D721Med (cell line): Measurements from ENCODE around the gene THNSL1.

Experiments used
- DNase-seq: peaks from one replicate; pipeline ENCODE4 v3.0.0; 2011; ENCODE audit warnings: low spot score; ENCODE audit not compliant: insufficient read length
- FAIRE-seq: peaks from 2 replicates; lab custom pipeline; 2011; peaks lifted over from hg19 to GRCh38; lab: Jason Lieb, UNC
- TF ChIP-seq, protein P1 (sequence below): IDR thresholded peaks from 2 replicates; pipeline ENCODE4 v1.5.1; 2012; ENCODE audit warnings: mild to moderate bottlenecking, control low read depth; ENCODE audit not compliant: insufficient read depth; ENCODE audit errors: missing control alignments

THNSL1 gene

DNA sequence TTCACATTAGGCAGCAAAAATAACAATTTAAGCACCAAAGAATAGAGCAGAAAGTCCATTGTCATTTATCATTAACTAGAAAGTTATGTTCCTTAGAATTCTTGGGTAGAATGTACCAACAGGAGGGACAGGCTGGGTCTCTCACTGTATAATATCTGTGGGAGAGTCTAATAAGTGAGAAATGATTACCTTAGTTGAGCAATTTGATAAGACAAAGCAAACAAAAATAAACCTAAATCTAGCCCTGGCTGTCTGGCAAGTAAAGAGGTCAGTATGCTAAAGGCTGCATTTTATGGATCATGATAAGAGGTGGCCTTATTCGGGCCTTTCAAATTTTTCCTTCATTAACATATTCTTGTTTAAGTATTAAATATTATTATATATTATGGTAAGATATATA lies 35.6 kb downstream of the THNSL1 start:
- DNase-seq = no peak
- TF ChIP-seq, protein P1, sequence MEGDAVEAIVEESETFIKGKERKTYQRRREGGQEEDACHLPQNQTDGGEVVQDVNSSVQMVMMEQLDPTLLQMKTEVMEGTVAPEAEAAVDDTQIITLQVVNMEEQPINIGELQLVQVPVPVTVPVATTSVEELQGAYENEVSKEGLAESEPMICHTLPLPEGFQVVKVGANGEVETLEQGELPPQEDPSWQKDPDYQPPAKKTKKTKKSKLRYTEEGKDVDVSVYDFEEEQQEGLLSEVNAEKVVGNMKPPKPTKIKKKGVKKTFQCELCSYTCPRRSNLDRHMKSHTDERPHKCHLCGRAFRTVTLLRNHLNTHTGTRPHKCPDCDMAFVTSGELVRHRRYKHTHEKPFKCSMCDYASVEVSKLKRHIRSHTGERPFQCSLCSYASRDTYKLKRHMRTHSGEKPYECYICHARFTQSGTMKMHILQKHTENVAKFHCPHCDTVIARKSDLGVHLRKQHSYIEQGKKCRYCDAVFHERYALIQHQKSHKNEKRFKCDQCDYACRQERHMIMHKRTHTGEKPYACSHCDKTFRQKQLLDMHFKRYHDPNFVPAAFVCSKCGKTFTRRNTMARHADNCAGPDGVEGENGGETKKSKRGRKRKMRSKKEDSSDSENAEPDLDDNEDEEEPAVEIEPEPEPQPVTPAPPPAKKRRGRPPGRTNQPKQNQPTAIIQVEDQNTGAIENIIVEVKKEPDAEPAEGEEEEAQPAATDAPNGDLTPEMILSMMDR = no peak
- no peak for FAIRE-seq

DNA sequence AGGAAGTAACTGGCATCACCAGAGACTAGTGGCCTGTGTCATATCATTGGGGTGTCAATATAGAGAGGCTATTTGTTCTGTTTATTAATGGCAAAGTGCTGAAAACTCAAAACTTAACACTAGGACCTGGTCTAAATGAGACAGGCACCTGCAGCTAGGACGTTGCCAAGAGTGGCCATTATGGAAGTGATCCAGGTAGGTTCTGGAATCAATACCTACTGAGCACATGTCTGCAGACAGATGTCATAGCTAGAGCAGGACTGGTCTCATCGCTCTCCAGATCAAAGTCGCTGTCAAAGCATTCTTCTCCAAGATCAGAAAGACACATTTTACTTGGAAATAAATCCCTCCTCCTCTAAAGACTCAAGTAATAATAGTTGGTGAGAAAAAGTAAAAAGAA lies 40.3 kb downstream of the THNSL1 start:
- no peak for DNase-seq
- no peak for FAIRE-seq
- TF ChIP-seq, protein P1 = no peak

DNA sequence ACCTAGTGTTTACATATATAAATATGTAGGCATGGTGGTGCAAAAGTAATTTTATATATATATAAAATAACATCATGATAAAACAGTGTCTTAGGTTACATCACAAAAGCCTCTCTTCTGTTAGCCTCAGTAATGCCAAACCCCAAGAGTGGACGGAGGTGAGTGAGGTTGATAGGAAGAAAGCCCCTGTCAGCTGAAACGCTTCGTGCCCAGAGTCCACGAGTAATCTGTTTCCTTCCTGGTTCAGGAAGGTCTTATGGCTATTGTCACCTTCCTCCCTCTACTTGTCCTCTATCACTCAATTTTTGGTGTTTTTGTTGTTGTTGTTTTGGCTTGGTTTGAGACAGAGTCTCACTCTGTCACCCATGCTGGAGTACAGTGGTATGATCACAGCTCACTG lies 41.5 kb downstream of the THNSL1 start:
- FAIRE-seq (no peak), DNase-seq (no peak)
- TF ChIP-seq, protein P1 = no peak

DNA sequence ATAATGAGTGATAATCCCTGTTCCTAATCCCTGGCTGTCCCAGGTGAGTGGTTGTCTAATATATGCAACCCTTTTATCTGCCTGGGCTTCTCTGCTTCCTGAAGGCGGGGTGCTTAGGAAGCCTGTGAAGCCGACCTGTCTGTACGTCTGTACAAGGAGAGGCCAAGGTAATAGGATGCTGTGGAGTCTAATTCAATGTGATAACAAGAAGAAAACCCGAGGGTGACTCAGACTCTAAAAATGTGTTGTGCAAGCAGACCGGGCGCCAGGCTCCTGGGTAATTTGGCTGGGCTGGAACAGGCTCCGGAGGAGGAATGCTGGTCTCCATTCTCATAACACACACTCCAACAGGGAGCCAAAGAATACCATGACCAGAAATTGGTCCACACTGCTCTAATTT lies 43.6 kb downstream of the THNSL1 start:
- FAIRE-seq (no peak), DNase-seq (no peak)

DNA sequence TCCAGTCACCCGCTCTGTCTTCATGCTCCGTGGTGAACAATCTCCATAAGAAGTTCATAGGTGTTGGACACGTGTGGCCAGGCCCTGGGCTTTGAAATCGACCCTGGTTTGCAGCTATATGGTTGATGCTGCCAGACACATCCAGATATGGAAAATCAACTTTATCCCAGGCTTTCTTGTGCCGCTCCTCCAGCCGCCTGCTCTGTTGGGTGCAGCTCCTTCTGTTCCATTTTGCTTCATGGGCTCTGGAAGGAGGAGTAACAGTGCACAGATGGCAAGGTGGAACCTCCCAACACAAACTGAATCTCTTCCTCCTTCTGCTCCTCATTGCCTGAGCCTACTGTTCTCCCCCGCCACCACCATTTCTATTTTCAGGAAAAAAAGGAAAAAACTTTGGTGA lies 44.7 kb downstream of the THNSL1 start:
- FAIRE-seq (no peak), DNase-seq (no peak)
- TF ChIP-seq, protein P1 = no peak

More for the DNA sequence above, 43.6 kb downstream of the THNSL1 start:
- TF ChIP-seq, protein P1 = no peak

DNA sequence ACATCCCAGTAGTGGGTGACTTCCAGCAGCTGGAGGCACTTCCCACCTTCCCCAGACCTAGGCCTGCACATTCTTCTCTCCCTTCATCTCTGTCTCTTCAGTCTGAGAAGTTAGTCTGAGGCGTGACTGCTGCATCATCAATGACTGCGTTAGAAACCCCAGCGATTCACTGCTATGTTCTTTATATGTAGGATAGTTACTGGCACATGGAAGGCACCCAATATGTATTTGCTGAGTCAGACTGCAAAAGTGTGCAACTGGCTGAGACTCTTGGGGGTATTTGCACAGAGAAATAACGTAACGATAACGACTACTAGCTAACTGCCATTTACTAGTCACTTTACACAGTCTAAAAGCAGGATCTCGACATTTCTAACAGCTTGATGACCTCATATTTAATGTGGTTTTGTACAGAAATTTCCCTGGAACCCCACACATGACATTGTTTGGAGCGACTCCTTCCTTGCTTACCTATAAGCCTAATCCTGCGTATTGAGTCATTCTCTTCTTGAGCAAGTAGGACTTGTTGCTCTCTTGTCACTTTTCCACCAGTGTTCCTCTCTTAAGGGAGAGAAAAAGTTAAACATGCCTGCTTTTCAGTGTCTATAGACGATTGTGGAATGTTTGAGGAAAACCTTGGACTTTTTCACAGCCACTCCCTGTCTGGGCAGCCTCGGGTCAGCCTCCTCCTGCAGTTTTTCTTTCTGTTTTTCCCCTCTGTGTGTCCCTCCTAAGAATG lies 45.5 kb downstream of the THNSL1 start:
- no peak for DNase-seq
- TF ChIP-seq, protein P1 = no peak
- no peak for FAIRE-seq

DNA sequence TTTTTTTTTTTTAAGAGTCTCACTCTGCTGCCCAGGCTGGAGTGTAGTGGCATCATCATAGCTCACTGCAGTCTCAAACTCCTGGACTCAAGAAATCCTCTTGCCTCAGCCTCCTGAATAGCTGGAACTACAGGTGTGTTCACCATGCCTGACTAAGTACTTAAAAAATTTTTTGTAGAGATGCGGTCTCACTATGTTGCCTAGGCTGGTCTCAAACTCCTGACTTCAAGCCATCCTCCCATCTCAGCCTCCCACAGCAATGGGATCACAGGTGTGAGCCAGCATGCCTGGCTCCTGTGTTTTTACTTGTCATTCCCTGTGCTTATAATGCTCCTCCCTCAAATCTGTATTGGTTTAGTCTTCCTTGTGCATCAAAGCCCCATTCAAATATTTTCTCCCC lies 46.7 kb downstream of the THNSL1 start:
- TF ChIP-seq, protein P1 = no peak
- FAIRE-seq = no peak
- no peak for DNase-seq
